Islet precursor cell (in vitro differentiated cells): ENCODE results near the gene MMP14.

Source experiments
- DNase-seq: peaks from one replicate; pipeline ENCODE4 v3.0.0-alpha.2; 2018

The MMP14 gene

GRCh38 chr14:22886500-22887259, 50.3 kb downstream of the MMP14 start:
- peak; percentile 95 for DNase-seq

DNA sequence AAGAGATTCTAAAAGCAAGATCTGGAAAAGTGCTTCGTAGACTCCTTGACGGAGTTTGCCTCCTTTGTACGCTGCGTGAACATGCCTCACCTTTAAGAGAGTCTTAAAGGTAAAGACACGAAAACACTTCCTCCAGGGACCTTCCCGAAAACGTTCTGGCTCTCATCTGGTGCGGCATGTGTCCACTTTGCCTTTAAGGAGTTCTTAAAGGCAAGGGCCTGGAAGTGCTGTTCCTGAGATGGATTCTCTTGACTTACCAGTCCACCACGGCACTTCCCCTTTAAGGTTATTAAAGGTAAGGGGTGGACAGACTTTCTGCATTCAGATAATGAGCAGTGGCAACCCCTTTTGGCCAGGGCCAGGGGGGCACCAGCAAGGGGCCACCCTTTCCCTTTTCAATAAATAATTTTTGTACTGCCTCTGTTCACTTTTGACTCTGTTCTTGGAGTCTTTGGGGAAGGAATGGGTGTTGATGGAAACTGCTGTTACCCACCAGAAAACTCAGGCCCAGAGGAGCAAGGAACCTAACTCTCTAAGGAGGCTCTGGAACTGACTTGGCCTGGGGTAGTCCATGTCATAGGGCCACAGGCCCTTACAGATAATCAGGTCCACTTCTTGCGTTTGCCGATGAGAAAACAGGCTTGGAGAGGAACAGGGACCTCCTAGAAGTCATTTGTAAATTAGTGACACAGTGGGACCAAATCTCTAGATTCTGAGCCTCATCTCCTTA, 51.0 kb downstream of the MMP14 start:
- DNase-seq: peak; percentile 92

GRCh38 chr14:22887990-22888378, 51.6 kb downstream of the MMP14 start:
- DNase-seq: no peak

DNA sequence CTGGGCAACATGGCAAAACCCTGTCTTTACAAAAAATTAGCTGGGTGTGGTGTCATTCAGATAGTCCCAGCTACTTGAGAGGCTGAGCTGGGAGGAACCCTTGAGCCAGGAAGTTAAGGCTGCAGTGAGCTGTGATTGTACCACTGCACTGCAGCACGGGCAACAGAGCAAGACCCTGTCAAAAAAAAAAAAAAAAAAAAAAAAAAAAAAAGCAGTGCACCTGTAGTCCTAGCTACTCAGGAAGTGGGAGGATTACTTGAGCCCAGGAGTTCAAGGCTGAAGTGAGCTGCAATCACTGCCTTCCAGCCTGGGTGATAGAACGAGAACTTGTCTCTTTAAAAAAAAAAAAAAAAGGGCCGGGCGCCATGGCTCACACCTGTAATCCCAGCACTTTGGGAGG, 52.3 kb downstream of the MMP14 start:
- no peak for DNase-seq

DNA sequence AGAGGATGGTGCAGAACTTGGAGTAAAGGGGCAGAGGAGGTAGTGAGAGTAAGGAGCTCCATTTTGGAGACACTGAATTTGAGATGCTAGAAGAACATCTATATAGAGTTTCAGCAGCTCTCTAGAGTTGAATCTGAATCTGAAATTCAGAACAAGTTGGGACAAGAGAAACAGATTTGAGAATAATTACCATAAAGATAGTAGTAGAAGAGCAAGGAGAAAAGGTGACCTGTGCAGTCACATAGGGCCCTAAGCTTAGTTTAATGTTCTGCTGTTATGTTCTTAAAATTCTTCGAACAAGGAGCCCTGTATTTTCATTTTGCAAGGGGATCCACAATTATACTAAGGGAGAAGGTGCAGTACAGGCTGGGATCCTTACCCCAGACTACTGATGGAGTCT, 54.0 kb downstream of the MMP14 start:
- DNase-seq: no peak

GRCh38 chr14:22892488-22892887, 56.1 kb downstream of the MMP14 start:
- no peak for DNase-seq

GRCh38 chr14:22893706-22894105, 57.3 kb downstream of the MMP14 start:
- no peak for DNase-seq

DNA sequence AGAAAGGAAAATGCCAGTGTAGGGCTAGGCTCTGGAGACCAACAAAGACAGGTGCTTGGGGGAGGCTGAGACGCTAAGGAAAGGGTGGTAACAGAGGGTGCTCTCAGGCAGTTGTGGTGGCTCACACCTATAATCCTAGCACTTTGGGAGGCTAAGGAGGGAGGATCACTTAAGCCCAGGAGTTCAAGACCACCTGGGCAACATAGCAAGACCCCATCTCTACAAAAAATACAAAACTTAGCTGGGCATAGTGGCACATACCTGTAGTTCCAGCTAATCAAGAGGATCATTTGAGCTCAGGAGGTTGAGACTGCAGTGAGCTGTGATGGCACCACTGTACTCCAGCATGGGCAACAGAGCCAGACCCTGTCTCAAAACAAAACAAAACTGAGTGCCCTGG, 59.0 kb downstream of the MMP14 start:
- DNase-seq: no peak

DNA sequence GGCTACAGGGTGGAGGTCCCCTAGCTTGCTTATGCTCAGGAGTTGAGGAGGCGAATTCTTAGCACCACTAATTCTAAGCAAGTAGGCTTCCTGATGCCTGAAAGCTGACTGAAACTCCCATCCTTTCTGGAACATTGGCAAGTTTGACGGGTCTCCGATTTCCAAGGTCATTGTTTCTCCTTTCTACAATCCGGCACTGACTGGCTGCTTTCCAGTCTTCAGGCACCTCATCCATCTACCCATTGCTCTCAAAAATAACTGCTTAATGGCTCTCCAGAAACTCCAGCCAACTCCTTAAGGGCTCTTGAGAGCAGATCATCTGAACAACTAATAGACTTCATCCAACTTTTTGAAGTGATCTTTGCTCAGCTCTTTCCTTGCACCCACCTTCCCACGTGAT, 60.0 kb downstream of the MMP14 start:
- no peak for DNase-seq

GRCh38 chr14:22896760-22897159, 60.4 kb downstream of the MMP14 start:
- no peak for DNase-seq

DNA sequence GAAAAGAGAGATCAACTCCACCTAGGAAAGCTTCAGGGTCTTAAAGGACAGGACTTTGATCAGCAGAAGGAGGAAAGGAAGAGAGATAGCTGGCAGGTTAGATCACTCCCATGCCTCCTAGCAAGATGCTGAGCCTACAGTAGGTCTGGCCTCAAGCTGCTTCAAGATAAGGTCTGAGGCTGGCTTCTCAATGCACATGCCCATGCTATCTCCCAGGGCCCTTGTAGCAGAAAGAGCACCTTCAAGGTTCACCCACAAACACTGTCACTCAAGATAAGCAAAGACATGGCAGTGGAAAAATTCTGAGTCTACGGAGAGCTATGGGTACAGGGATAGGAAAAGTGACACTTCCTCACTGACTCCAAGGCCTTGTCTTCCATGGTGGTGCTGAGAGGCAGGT, 61.0 kb downstream of the MMP14 start:
- DNase-seq: no peak
